GM18502 (cell line): ENCODE results near the gene BDP1.
"Not testable (repeated sequence)": the region's sequence is repeated elsewhere in the genome, so short reads cannot be mapped to it uniquely, and the experiment has no call there.

Source experiments
- ATAC-seq: cut with Tn5 transposase; IDR thresholded peaks from one replicate; pipeline ENCODE4 v1.9.1; 2021; ENCODE audit warnings: mild to moderate bottlenecking; ENCODE audit not compliant: unreplicated experiment, poor library complexity

BDP1 gene

GRCh38 chr5:71601222-71602026 is 146.0 kb downstream of the BDP1 start:
- ATAC-seq, result peak; percentile 88

DNA sequence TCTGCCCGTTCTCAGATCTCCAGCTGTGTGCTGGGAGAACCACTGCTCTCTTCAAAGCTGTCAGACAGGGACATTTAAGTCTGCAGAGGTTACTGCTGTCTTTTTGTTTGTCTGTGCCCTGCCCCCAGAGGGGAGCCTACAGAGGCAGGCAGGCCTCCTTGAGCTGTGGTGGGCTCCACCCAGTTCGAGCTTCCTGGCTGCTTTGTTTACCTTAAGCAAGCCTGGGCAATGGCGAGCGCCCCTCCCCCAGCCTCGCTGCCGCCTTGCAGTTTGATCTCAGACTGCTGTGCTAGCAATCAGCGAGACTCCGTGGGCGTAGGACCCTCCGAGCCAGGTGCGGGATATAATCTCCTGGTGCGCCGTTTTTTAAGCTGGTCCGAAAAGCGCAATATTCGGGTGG is 154.5 kb downstream of the BDP1 start:
- ATAC-seq, result not testable (repeated sequence)

GRCh38 chr5:71615809-71616208 is 160.4 kb downstream of the BDP1 start:
- no peak for ATAC-seq
